ENCODE data around the gene TNFRSF13B.

DNA sequence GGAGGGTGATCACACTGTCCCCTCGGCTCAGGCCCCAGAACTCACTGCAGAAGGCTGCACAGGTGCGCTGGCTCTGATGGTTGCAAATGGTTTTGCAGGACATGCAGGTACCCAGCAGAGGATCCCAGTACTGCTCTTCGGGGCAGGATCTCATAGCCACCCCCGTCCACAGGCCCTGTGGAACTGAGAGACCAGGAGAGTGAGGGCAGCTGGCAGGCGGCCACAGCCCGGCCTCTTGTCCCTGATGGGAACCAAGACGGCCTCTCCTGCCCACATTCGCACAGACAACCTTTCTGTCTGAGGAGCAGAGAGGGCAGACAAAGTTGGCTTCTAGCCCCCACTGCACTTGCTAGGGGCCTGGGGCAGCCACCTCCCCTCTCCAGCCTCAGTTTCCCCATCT lies 19.5 kb downstream of the TNFRSF13B start:
- no peak for TF ChIP-seq CTCF (IDR thresholded peaks at IDR 0.05; ENCODE audit: borderline replicate concordance, extremely low read depth, low read length, poor library complexity, severe bottlenecking)
- no peak for TF ChIP-seq EZH2 (IDR thresholded peaks at IDR 0.05; ENCODE audit: borderline replicate concordance, low read depth, low read length, severe bottlenecking)

All from DND-41 (cell line).